Activated CD8-positive, alpha-beta memory T cell treated with anti-CD3 and anti-CD28 coated beads, Interleukin-2, amount 50 U/mL, for 48 hours (primary cell): ENCODE results near the gene RRP1.
A peak's percentile ranks its signal among the peaks of the same experiment; 100 is the strongest.

ENCODE experiments used
- DNase-seq: peaks from one replicate; pipeline ENCODE4 v3.0.0-alpha.2; 2020

The RRP1 gene

GRCh38 chr21:43758811-43759210 is 30.6 kb upstream of the RRP1 start:
- no peak for DNase-seq

GRCh38 chr21:43759651-43760050 is 29.7 kb upstream of the RRP1 start:
- no peak for DNase-seq

DNA sequence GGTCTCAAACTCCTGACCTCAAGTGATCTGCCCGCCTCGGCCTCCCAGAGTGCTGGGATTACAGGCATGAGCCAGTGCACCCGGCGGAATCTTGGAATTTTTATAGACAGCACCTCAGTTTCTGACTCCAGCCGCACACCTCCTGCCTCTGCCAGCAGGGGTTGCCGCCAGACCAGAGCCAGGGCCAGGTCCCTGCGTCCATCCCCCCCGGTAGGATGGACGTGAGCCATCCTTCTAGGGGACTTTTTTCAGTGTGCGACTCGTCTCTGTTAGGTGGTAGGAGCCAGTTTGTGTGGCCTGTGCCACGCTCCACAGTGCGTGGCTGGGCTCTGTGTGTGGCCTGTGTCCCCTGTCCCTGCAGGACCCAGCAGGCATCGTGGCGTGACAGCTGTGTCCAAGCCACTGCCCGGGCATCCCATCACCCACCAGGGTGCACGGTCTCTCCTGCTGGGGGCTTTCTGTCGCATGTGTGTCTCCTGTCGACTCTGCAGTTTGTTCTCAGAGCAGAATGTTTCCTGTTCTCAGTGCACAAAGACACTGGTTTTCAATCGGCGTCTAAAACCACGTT is 28.9 kb upstream of the RRP1 start:
- no peak for DNase-seq

DNA sequence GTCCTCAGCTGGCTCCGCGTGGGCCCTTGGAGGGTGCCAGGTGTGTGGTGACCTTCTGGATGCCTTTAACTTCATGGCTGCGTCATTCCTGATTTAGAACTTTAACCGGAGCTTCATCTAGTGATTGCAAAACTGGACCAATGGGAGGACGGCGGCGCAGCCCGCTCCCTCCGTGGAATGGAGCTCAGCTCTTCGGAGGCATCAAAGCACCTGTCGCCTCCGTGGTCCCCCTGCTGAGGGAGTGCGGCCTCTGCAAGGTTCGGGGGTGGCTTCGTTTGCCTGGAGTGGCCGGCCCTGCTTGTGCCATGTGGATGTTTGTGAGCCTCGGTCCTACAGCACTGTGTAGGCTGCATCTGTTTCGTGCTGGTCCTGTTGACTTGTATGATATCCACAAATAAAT is 27.5 kb upstream of the RRP1 start:
- no peak for DNase-seq

- DNase-seq: no peak
Observed at GRCh38 chr21:43762303-43763128, 26.9 kb upstream of the RRP1 start.

- no peak for DNase-seq
Observed at GRCh38 chr21:43763901-43764523, 25.4 kb upstream of the RRP1 start.

DNA sequence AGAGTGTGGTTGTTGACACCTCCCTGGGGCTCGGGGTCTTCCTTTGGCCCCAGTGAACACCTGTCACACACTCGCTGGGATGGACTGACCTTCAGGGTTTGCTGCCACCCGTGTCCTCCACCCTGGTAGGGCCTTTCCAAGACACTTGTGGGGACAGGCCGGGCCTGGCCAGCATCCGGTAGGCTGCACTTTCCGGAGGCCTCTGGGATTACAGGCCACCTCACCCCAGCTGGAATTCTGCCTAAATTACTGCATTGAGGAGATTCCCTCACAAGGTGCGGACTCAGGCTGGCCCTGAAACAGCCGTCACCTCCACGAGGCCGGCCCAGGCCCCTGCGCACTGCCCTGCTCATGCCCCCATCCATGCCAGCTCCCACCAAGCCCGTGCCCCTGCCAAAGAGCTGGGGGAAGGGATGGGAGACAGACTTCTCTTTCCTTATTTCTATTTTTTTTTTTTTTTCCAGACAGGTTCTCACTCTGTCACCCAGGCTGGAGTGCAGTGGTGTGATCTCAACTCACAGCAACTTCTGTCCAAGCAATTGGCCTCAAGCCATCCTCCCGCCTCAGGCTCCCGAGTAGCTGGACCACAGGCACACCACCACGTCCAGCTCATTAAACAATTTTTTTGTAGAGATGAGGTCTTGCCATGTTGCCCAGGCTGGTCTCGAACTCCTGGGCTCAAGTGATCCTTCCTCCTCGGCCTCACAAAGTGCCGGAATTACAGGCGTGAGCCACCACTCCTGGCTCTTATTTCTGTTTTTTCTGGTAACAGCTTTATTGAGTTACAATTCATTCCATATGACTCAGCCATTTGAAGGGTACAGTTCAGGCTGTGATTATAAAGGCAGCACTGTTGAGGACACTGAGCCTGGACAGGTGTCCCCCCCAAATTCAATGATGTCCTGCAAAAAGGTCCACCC is 24.5 kb upstream of the RRP1 start:
- DNase-seq: no peak

DNA sequence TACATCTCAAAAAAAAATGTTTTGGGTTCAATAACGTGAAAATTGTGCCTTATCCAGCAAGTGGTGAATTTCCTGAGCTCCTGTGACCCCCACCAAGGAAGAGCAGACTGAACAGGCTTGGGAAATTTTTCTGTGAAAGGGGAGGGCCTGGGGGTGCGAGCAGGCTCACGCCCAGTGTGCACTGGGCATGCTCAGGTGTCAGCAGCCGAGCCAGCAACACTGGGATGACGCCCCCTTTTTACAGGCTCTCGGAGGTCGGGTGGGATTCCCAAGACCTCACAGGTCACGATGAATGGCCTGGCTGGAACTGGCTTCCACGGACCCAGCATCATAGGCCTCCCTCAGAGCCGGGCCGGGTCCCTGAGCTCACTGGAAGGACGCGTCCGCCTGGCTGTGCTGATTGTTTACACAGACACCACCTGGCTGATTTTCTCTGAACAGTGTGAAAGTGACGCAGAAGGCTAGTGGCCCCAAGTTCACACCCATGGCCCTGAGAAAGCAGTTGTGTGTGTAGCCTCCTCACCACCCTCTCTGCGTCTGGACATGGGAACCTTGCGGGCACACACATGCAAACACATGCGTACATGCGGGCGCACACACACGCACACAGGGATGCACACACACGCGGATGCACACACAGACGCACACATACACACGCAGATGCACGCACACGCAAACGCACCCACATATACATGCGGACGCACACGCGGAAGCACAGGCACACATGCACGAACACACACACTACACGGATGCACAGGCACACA is 22.5 kb upstream of the RRP1 start:
- DNase-seq: no peak

DNA sequence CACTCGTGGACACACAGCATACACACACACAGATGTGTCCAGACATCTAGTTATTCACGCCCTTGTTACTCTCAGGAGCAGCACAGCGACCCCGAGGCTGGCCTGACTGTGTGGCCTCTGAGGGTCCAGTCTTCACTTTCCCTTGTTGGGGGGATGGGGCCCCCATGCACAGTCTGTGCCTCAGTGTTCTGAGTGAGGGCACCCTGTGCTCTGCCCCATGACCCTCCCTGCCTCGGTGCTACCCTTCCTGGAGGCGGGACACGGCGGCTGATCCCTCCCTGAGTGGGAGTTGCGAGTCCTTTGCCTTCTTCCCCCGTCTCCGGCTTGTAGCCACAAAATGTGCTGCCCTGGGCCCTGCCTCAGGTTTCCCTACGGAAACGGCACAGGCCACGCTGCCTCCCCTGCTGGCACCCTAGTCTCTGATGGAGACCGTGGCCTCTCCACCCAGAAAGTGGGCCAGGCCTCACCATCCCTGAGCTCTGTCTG is 21.8 kb upstream of the RRP1 start:
- DNase-seq: no peak

GRCh38 chr21:43767984-43768867 is 21.2 kb upstream of the RRP1 start:
- DNase-seq: no peak

GRCh38 chr21:43768868-43769167 is 20.6 kb upstream of the RRP1 start:
- DNase-seq: no peak

- no peak for DNase-seq
Observed at GRCh38 chr21:43769325-43769958, 19.9 kb upstream of the RRP1 start.

DNA sequence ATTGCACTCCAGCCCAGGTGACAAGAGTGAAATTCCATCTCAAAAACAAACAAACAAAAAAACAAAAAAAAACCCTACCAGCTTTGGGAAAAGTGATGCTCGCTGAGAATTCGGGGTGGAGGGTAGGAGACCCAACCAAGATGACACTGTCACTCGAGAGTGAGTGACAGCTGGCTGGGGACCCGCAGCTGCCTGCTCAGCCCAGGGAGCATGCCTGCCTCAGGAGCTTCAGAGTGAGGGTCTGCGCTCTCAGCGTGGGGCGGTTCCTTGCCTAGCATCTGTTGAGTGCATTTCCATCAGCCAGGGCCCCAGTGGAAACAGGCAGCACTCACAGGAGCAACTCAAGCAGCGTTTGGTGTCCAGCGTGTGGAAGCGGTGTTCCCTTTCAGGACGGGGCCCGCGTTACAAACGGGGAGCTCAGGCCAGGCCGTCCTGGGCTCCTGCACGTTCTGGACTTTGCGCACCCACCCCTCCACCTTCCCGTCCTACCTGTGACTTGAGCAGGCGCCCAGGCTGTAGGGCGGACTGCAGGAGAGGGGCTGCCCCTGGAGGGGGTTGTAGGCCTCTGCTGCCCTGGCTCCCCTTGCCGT is 19.2 kb upstream of the RRP1 start:
- DNase-seq: no peak

- no peak for DNase-seq
Observed at GRCh38 chr21:43771199-43771675, 18.1 kb upstream of the RRP1 start.

- no peak for DNase-seq
Observed at GRCh38 chr21:43771698-43772424, 17.5 kb upstream of the RRP1 start.

DNA sequence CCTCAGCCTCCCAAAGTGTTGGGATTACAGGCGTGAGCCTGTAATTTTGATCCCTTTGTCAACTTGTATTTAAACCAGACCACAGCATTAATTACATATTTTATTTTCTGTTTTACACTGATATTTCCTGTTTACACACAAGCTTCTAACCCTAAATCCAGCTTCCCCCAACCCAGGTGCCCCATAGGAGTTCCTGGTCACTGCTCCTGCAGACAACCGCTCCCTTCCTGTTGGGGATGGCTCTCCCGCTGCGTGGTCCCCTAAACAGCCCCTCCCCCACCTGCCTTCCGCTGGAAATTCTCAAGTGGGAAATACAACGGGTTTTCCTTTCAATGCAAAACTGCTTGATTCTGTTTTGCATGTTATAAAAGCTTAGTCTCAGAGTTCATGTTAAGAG is 17.0 kb upstream of the RRP1 start:
- no peak for DNase-seq

DNA sequence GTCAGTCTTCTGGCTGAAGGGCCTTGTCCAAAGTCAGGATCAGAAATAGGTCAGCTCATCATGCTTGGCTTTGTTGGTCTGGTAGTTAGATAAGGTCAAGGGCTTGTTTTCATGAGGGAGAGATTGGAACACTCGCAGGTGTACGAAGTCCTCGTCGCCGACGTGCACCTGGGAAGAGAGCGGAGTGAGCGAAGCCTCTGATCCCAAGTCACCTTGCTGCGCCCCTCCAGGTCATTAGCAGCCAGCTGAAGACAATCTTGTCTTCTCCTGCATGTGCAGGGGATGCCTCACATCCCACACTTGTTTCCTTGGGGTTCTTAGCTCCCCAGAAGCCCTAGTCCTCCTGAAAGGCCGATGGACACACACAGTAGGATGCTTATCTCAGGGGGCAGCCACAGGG is 15.2 kb upstream of the RRP1 start:
- no peak for DNase-seq

DNA sequence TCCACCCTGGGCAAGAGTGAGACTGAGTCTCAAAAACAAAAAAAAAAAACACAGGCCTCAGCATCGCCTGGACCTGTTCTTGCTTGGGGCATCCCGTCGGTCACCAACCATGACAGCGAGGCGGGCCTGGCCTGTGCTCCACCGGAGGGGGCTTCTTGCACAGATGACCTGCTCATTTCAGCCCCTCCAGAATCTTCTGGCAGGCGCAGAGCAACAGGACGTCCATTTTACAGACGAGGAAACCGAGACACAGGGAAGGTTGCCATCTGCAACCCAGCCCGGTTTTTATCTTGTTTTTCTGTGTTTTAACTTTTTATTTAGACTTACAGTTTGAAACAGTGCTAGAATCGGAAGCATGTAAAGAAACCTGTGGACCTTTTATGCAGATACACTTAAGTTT is 14.2 kb upstream of the RRP1 start:
- no peak for DNase-seq

DNA sequence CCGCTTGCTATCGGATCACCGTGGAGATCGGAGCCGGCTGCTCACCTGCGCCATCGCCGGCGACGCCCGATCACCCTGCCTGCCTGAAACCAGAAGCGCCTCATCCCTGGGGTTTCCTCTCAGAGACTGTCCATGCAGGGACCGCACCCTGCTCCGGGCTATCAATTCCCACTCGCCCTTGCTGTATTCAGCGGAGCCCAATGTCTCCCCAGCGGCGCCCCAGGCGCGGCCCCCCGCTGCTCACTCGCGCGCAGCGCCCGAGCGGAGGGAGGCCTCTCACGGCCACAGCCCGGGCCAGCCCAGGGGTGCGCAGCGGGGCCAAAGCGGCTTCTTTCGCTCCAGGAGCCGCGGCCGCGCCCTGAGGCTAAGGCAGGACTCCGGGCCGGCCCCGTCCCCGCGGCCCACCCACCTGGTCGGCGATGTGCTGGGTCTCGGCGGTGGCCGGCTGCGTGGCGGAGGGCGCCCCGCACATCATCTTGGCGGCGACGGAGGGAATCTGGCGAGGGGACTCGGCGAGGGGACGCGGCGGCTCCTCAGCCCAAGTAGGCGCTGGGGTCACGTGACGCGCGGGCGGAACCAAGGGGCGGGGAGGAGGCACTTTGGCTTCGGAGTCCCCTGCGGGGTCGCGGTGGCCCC is 13.5 kb upstream of the RRP1 start, which contains the start of gene CSTB:
TSS of gene CSTB (minus strand) at position 514 of the 636 bp plus-strand sequence. CDS start at position 475, 39 bp downstream.
- peak; percentile 91 for DNase-seq
